ENCODE results near the gene TMOD3.
A peak's percentile ranks its signal among the peaks of the same experiment; 100 is the strongest.
"Not testable (repeated sequence)": the region's sequence is repeated elsewhere in the genome, so short reads cannot be mapped to it uniquely, and the experiment has no call there.

TMOD3 gene

DNA sequence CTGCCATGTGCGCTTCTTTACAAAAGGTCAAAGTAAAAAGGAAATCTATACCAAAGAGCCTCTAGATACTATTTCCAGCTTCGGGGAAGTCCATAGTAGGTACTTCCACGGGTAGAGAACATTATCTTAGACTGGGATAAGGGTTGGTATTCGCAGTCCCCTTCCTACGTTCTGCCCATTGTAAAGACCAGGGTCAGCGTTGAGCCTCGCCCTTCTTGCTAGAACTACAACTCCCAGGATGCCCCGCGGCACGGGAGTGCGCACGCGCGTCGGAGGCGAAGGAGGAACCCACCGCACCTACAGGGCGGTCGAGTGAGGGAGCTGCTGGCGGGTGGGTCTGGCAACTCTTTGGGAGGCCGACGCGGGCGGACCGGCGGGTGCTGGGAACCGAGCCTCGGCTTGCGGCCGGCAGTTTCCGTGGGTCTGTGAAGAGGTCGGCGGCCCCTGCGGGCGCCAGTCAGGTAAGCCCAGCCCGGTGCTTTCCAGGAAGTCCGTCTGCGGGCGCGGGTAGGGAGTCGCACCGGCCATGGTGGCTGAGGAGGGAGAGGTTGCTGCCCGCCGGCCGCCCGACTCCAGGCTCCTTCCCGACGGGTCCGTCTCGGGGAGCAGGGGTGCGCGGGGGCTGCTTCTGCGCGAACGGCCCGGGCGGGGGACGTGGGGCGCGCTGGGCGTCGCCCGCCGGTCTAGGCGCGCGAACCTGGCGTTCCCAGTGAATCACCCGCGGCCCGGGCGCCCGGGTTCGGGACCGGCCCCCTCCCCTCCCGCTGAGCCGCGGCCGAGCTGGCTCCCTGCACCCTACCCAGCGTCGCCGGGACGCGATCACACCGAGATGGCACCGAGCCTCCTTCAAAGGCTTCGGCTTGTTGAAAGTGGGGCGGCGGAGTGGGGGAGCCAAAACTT, at the start of gene TMOD3:
TSS of gene TMOD3 (plus strand) at position 278 of the 900 bp plus-strand sequence. CDS start 33,232 bp downstream, outside the sequence.
- peak; percentile 80 to 81 for ATAC-seq

DNA sequence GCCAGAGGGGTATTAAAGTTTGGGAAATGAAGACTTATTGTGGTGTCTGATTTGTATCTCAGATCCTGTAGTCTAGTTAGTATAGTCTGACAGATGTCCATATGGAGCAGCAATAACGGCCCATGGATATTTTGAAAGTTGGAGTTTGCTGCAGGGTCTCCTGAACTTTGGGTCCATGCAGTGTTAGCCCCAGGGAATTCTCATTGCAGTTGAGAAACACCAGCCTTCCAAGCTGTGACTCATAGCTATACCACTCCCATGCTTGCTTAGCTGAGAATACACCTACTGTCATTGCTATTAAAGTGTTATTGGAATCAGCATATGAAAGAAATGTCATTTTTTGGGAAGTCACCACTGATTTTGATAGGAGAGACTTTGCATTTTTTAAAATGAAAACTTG, 48.8 kb upstream of the TMOD3 start:
- no peak for ATAC-seq

- ATAC-seq, result no peak
Observed at GRCh38 chr15:51781506-51781905, 47.9 kb upstream of the TMOD3 start.

GRCh38 chr15:51782357-51782896, 47.0 kb upstream of the TMOD3 start:
- ATAC-seq, result no peak

DNA sequence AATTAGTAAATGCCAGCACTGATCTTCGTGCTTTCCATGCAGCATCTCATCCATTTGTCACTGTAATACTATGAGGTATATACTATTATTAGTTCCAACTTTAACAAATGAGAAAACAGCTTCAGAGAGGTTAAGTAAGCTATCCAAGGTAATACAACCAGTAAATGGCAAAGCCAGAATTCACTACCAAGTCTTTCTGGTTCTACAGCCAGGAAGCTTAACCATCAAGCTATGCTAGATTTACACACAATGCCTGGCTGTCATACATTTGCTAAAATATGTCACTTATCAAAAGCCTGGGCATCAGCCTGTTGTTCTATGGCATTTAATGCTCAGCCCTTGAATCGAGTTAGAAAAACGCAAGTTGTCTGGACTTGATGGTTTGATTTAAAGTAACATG, 45.5 kb upstream of the TMOD3 start:
- ATAC-seq, result no peak

DNA sequence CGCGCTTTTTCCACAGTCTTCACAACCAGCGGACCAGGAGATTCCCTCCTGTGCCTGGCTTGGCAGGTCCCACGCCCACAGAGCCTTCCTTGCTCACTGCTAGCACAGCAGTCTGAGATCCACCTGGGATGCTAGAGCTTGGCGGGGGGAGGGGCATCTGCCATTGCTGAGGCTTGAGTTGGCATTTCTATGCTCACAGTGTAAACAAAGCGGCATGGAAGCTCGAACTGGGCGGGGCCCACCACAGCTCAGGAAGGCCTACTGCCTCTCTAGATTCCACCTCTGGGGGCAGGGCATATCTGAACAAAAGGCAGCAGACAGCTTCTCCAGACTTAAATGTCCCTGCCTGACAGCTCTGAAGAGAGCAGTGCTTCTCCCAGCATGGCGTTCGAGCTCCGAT, 42.3 kb upstream of the TMOD3 start:
- not testable (repeated sequence) for ATAC-seq

GRCh38 chr15:51792474-51792873, 37.0 kb upstream of the TMOD3 start:
- not testable (repeated sequence) for ATAC-seq

DNA sequence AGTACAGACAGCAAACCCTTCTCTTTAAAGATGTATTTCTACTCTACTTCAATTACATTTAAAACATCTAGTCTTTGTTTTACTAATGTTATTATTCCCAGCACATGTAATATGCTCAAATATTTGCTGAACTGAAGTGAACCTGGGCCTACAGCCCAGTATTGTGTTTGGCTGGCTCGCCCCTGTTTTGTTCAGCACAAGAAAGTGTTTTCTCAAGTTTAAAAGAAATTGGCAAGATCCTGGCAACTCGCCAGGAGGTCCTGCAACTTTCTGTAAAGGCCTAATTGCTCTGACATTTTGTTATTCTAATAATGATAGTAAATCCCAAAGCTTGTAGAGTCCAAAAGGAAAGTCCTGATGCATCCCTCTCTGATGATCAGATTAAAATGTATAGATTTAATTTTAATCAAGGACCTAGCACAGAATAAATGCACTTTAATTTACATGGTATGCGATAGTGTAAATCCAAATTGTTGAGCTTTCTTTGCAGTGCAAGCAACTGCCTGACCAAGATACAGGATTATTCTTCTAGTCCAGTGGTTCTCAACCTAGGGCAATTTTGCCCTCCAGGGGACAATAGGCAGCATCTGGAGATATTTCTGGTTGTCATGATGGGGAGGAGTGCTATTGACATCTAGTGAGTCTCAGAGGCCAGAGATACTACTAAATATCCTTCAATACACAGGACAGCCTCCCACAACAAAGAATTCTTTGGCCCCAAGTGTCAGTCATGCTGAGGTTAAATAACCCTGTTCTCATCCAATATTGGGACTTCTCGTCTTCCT, 35.7 kb upstream of the TMOD3 start:
- ATAC-seq, result no peak

DNA sequence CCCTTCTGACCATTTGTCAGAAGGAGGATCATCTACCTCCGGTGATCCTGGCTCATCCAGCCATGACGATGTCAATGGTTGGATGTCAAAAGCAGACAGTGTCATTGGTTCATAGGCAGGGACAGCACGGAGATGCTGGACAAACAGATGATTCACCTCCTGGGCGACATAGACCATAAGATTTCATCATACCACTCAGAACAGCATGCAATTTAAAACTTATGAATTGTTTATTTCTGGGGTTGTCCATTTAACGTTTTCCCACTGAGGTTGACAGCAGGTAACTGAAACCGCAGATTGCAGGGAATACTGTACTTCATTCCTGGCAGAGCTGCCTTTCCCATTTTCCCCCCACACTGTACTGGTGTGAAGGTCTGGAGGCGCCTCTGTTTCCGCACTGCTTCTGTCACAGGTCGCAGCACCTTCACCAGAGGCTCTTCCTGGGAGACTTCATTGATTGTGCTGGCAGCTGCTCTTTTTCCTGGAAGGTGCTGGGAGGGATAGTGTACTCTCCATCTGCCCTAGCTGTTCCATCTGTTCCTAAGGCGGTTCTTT, 32.5 kb upstream of the TMOD3 start:
- no peak for ATAC-seq

DNA sequence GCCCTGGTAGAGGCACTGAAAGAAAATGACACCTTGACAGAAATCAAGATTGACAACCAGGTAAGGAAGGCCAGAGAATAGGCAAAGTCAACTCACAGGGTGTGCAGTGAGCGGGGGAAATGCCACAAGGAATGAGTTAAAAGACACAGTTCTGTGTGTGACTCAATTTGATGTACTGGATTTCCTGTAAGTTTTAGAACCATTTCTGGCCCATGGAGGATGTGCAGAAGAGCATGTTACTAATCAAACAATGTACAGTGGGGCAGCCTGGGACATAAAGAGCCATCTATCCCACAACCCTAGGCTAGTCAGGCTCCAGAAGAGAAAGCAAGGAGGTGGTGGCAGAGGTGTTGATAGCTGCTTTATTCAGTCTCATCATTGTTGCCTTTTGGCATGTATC, 31.2 kb upstream of the TMOD3 start:
- no peak for ATAC-seq

DNA sequence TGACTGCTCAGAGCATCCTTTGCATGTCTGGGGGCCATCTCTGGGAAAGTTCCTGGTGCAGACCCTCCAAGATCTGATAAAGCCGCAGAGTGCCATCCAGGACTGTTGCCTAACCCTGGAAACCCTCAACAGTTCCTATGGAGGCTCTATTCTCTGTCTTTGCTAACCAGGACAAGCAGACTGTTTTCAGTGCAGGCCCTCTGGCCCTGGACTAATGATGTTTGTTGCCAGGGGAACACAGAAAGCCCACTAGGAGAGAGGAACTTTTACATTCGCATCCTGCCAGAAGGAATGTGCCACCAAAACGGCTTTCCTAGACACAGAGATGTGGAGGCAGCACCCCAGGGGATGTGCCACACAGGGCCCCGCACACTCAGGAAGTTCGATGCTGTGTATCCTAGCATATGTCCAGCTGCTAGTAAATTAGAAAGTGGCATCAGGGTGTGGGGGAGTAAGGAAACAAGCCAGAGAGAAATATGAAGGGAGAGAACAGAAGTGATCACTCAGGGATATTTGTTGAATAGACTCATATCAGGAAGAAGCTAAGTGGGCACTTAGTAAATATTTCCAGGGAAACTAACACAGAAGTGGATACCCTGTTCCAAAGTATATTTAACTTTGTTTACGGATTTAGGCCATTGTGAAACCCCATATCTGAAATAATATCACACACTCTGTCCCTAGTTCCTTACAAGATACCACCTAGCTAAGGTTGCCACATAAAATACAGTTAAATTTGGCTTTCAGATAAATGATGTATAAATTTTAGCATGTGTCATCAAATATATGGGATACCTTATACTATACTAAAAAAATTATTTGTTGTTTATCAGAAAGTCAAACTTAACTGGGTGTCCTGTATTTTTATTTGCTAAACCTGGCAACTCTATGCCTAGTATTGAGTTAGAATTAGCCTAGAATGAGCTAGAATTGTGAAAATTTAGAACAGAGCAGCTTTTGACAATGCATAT, 29.9 kb upstream of the TMOD3 start:
- ATAC-seq, result no peak

DNA sequence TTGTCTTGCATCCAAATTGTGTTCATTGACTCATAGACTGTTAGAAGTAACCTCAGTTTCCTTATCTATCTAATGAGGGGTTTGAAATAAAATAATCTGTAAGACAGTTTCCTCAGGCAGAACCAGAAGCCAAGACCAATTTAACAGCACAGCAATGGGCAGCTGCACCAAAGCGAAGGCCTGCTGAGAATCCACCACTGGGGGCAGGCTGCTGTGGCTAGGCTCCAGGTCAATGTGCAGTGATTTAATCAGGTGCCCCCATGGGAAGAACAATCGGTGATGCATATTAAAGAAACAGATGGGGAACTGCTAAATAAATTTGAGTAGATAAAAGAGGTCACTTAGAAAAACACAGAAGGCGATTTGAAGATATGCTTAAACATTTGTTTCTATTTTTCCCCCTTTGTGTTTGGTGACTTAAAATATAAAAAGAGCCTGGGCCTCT, 28.0 kb upstream of the TMOD3 start:
- ATAC-seq, result no peak

- no peak for ATAC-seq
Observed at GRCh38 chr15:51802593-51802992, 26.9 kb upstream of the TMOD3 start.

- no peak for ATAC-seq
Observed at GRCh38 chr15:51803965-51804364, 25.5 kb upstream of the TMOD3 start.

DNA sequence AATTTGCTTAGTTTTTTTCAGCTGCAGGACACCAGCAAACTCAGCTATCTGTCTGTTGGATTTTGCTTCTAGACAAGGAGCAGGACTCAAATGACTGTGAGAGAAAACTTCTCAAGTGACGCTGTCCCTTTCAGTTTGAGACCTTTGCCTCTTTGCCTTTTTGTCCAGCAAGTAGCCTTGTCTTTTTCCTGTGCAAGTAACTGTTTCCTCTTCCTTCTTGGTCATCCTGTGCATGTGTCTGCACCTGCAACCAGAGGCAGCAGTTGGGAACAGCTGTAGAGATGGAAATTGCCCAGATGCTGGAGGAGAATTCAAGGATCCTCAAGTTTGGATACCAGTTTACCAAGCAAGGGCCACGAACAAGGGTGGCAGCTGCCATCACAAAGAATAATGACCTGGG, 23.3 kb upstream of the TMOD3 start:
- no peak for ATAC-seq

GRCh38 chr15:51809457-51809856, 20.0 kb upstream of the TMOD3 start:
- ATAC-seq, result no peak

GRCh38 chr15:51812598-51812997, 16.9 kb upstream of the TMOD3 start:
- no peak for ATAC-seq

GRCh38 chr15:51814606-51815005, 14.8 kb upstream of the TMOD3 start:
- no peak for ATAC-seq

GRCh38 chr15:51816611-51817010, 12.8 kb upstream of the TMOD3 start:
- no peak for ATAC-seq

GRCh38 chr15:51818150-51818549, 11.3 kb upstream of the TMOD3 start:
- no peak for ATAC-seq

DNA sequence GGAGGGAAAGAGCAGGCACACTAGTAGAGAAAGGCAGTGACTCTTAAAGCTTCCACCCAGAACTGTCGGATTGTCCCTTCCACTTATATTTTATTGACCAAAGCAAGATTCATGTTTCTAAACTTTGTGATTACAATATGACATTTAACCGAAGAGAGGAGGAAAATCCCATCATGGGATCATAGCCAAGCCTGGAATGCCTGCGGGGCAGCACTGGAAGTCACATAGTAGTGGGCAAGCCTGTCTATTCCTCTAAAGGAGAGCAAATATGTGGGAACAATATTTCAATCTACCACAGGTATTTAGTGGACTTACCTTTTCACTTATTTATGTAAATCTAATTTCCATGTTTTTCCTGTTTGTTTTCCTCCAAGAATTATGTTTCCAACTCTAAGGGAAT, 3.8 kb upstream of the TMOD3 start:
- no peak for ATAC-seq

Measured in activated CD4-positive, CD25-positive, alpha-beta regulatory T cell treated with anti-CD3 and anti-CD28 coated beads, Interleukin-2, amount 50 U/mL, for 24 hours (primary cell).